DND-41 (cell line): ENCODE measurements around the gene COLEC12.

Experiments
- ATAC-seq: fragments of 200-7000 bp; cut with Tn5 transposase; 3 replicates; pipeline ENCODE4 v1.9.1; 2021; ENCODE audit warnings: low read depth; ENCODE audit not compliant: insufficient read depth
- DNase-seq: peaks from one replicate; pipeline ENCODE4 v3.0.0-alpha.2; 2020
- H2AFZ ChIP-seq: 2 replicates; pipeline ENCODE4 v1.6.0; 2012; ENCODE audit warnings: low read depth, low read length
- H3K27ac ChIP-seq: 2 replicates; pipeline ENCODE4 v1.5.1; 2012; ENCODE audit warnings: low read length, inconsistent platforms
- H3K27me3 ChIP-seq: fragments of 200-600 bp; sonication (generic); 2 replicates; pipeline ENCODE4 v1.6.0; 2012; ENCODE audit warnings: low read length, mild to moderate bottlenecking, inconsistent platforms; ENCODE audit not compliant: insufficient read depth, poor library complexity
- H3K36me3 ChIP-seq: 2 replicates; pipeline ENCODE4 v1.5.1; 2012; ENCODE audit warnings: low read length, inconsistent platforms; ENCODE audit not compliant: insufficient read depth
- H3K4me1 ChIP-seq: 2 replicates; pipeline ENCODE4 v1.5.1; 2012; ENCODE audit warnings: mild to moderate bottlenecking, low read length; ENCODE audit not compliant: insufficient read depth
- H3K4me2 ChIP-seq: 2 replicates; pipeline ENCODE4 v1.6.0; 2012; ENCODE audit warnings: mild to moderate bottlenecking, moderate library complexity, low read length, inconsistent platforms; ENCODE audit not compliant: insufficient read depth
- H3K4me3 ChIP-seq, 2 experiments: fragments of 200-600 bp in 1 of 2; shearing (Covaris generic) in 1 of 2; 2 replicates each; pipeline ENCODE4 v1.5.1; 2012 to 2016; ENCODE audit warnings: inconsistent platforms in 2 of 2, low read length in 2 of 2, mild to moderate bottlenecking in 2 of 2, low read depth in 1 of 2, moderate library complexity in 1 of 2
- H3K79me2 ChIP-seq: 2 replicates; pipeline ENCODE4 v1.6.0; 2012; ENCODE audit warnings: low read length, inconsistent platforms; ENCODE audit not compliant: insufficient read depth
- H3K9ac ChIP-seq: 2 replicates; pipeline ENCODE4 v1.6.0; 2012; ENCODE audit warnings: low read depth, mild to moderate bottlenecking, inconsistent platforms, low read length, moderate library complexity
- H3K9me3 ChIP-seq: 2 replicates; pipeline ENCODE4 v1.5.1; 2012; ENCODE audit warnings: low read length, moderate library complexity, mild to moderate bottlenecking, inconsistent platforms; ENCODE audit not compliant: insufficient read depth, severe bottlenecking
- H4K20me1 ChIP-seq: 2 replicates; pipeline ENCODE4 v1.6.0; 2012; ENCODE audit warnings: low read length; ENCODE audit not compliant: insufficient read depth
- CTCF ChIP-seq: IDR thresholded peaks from 2 replicates; pipeline ENCODE4 v1.5.1; 2012; ENCODE audit warnings: borderline replicate concordance, low read length, moderate library complexity, mild to moderate bottlenecking; ENCODE audit not compliant: poor library complexity, severe bottlenecking; ENCODE audit errors: extremely low read depth
- EZH2 ChIP-seq: IDR thresholded peaks from 3 replicates; pipeline ENCODE4 v1.6.1; 2012; ENCODE audit warnings: borderline replicate concordance, low read depth, mild to moderate bottlenecking, moderate library complexity, low read length, inconsistent platforms; ENCODE audit not compliant: severe bottlenecking

COLEC12 gene

GRCh38 chr18:362311-363290 lies 137.9 kb downstream of the COLEC12 start:
- Histone ChIP-seq H3K27ac (no peak overlapping the region), H2AFZ (no peak overlapping the region), H3K27me3 (peaks cover 5% of the 10 kb centered on the region), H3K9me3 (no peaks in the 10 kb centered on the region), H3K79me2 (no peaks in the 10 kb centered on the region), H3K36me3 (no peaks in the 10 kb centered on the region), H4K20me1 (no peaks in the 10 kb centered on the region), H3K4me3 (no peak overlapping the region), H3K4me1 (no peaks in the 10 kb centered on the region), H3K4me2 (no peak overlapping the region), H3K9ac (no peak overlapping the region)
- ATAC-seq: no peak
- TF ChIP-seq CTCF (no peak), EZH2 (no peak)
- DNase-seq: no peak

- Histone ChIP-seq H3K9ac (no peak overlapping the region), H2AFZ (no peak overlapping the region), H3K4me1 (no peaks in the 10 kb centered on the region), H3K4me3 (no peak overlapping the region), H3K27ac (no peak overlapping the region), H3K79me2 (no peaks in the 10 kb centered on the region), H4K20me1 (no peaks in the 10 kb centered on the region), H3K4me2 (no peak overlapping the region), H3K9me3 (no peaks in the 10 kb centered on the region), H3K36me3 (no peaks in the 10 kb centered on the region), H3K27me3 (peaks cover 5% of the 10 kb centered on the region)
- TF ChIP-seq CTCF (no peak), EZH2 (no peak)
- no peak for DNase-seq
- ATAC-seq: no peak
Measured at GRCh38 chr18:361941-362310, 138.6 kb downstream of the COLEC12 start.

GRCh38 chr18:361100-361732 lies 139.3 kb downstream of the COLEC12 start:
- no peaks in the 10 kb centered on the region for H3K79me2 ChIP-seq
- H3K27me3 ChIP-seq: peaks cover 5% of the 10 kb centered on the region
- TF ChIP-seq EZH2: no peak
- TF ChIP-seq CTCF: no peak
- H3K27ac ChIP-seq: no peak overlapping the region
- ATAC-seq: no peak
- no peak overlapping the region for H3K4me3 ChIP-seq
- H3K9me3 ChIP-seq: no peaks in the 10 kb centered on the region
- H2AFZ ChIP-seq: no peak overlapping the region
- no peak overlapping the region for H3K9ac ChIP-seq
- no peaks in the 10 kb centered on the region for H3K4me1 ChIP-seq
- H3K36me3 ChIP-seq: no peaks in the 10 kb centered on the region
- H3K4me2 ChIP-seq: no peak overlapping the region
- no peaks in the 10 kb centered on the region for H4K20me1 ChIP-seq
- no peak for DNase-seq
